HG03571 (cell line): Measurements from ENCODE around the gene CWC27.

Experiments
- ATAC-seq: cut with Tn5 transposase; IDR thresholded peaks from one replicate; pipeline ENCODE4 v1.9.1; 2021; ENCODE audit not compliant: unreplicated experiment

CWC27 gene

DNA sequence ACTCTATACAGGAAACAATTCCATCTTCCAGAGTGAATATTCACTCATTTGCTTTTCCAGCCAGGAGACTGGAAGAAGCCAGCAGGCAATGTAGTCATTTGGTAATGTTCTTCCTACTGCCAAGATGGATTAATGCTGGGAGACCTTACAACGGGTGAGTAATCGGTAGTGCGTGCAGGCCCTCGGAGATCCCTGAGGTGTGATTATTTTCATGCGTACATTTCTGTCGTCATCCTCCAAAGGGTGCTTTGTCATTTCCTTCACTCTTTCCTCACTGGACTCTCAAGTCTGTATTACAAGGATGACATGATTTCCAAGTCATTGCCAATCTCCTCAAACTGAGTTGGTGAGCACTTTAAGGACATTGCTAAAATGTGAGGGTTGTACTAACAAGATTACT is 263.5 kb downstream of the CWC27 start:
- no peak for ATAC-seq

- ATAC-seq: no peak
Observed at GRCh38 chr5:65034029-65034812, 265.5 kb downstream of the CWC27 start.

DNA sequence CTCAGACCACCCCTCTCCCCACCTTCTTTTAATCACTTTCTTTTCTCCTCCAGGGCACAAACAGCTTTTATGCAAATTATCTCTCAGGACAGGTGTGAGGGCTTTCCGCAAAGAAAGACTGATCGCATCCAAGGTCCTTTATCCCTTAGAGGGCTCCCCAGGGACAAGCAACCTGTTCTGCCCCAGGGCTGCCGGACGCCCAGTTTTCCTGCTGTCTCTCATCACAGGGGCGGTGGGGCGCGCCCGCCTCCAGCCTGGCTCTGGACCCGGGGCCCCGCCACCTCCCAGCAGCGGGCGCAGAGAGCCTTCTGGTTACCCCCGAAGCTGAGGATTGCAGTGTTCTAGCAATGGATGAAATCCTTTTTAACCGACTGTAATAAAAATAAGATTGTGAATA is 266.1 kb downstream of the CWC27 start:
- ATAC-seq: no peak

GRCh38 chr5:65035211-65036206 is 266.8 kb downstream of the CWC27 start:
- ATAC-seq: peak; percentile 77

GRCh38 chr5:65037831-65038815 is 269.4 kb downstream of the CWC27 start:
- no peak for ATAC-seq

DNA sequence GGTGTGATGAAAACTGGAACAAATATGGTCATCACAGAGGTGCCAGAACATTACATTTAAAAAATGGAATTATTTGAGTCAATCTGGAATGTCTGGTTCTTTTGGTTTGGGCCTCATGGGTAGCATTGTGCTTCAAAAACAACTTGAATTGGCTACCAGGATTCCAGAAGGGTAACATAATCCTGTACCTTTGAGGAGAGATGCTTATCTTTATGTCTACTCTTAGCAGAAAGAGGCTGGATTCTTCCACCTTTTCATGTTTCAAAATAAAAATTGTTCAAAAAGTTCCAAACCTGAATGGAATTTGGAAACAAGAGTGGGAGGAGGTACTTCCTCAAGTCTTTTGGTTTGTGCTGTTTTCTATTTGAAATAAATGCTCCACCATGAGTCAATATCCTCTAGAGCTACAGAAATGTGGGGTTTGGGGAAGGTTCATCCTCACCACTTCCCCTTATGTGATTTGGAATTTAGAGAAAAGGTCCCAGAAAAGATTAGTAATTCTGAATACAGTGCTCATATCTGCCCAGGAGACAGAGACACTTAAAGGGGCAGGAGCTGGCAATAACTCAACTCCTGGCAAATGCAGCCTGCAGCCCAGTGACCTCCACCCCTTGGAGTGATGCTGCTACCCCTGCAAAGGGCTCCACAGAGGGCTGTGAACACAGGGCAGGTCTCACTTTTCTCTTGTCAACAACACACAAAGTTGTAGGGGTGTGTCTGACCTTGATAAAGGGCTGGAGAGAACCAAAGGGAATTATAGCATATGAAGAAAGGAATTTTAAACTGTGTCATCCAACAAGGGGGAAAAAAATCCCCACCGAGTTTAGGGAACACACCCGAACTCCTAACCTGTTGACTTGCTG is 272.8 kb downstream of the CWC27 start:
- no peak for ATAC-seq

DNA sequence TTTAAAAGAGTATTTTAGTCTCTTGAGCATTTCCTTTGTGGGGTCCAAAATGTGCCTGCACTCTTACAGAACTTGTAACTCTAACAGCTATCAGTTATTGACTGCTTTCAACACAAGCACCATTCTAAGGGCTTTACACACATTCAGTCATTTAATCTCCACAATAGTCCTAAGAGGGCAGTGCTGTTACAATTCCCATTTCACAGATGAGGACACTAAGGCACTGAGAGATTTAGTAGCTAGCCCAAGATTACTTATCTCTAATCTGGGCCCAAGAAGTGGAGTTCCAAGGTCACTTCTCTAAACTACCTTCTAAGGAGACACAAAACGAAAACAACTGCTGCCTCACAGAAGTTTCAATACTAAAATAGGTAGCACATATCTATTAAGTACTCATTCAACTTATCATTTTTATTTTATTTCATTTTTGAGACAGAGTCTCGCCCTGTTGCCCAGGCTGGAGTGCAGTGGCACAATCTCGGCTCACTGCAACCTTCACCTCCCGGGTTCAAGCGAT is 275.2 kb downstream of the CWC27 start:
- ATAC-seq: peak; percentile 47

DNA sequence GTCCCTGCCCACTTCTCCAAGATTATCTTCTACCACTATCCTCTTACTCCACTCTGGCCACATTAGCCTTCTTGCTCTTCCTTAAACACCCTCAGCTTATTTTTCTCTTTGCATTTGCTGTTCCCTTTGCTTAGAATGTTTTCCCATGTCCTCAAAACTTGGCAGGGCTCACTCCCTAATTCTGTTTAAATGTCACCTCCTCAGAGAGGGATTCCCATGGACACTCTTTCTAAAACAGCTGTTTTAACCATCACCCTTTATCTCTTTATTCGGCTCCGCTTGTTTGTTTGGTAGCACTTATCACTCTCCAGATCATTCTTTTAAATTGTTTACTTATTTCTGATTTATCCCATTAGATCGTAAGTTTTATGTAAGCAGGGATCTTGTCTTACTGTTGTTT is 278.5 kb downstream of the CWC27 start:
- no peak for ATAC-seq

DNA sequence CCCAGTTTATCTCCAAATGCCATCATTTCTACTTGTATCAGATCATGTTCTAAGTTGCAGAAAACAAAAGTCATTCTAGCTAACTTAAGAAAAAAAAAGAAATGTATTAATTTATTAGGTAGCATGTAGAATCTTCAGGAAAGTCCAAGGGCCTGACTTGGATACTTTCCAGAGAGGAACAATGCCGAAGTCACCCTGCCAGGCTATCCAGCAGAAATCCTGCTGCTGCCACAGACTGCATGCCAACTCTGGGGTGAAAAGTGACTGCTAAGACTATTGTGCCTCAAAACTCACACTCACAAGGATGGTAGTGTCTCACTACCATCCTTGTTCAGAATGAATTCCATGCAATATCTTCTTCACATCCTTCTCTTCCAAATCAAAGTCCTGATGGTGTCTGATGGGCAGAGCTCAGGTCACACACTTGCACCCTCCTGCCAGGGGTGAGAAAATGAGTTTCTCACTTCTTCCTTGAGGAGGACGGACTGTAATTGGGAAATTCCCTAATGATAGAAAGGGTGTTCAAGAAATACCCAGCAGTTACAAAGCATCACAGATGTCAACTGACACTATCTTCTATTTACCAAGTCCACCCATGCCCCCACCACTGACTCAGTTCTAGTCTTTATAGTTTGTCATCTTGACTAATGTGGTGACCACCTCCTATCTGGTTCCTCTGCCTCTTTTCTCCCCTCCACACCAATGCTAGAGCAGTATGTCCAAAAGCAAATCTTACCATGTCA is 279.4 kb downstream of the CWC27 start:
- no peak for ATAC-seq

GRCh38 chr5:65050140-65050539 is 281.4 kb downstream of the CWC27 start:
- ATAC-seq: no peak

DNA sequence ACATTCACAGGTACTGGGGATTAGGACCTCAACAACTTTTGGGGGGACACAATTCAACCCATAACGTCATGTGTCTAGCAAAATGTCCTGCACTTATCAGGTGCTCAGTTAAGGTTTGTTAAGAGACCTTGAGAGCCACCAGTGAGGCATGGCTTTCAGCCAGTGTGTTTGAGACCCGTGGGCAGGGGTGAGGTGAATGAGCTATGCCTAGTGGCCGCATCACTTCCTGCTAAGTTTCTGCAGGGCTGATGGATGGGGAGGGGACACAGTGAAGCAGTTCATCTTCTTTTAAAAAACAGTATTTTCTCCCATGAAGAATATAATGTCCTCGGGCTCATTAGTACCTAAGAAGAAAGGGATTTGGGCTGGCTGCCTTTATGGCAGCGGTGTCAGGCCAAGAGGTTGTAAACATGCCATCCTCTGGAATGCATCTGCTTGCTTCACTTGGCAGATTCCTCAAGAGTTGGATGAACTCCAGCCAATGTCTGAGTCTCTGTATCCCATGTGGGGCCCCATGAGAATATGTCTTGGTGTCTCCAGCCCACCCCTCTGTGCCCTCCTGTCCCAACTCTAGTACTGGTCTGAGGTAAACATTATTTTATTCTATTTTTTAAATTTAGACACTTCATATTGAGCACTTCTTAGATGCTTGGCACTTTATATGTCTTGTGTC is 282.2 kb downstream of the CWC27 start:
- ATAC-seq: no peak

DNA sequence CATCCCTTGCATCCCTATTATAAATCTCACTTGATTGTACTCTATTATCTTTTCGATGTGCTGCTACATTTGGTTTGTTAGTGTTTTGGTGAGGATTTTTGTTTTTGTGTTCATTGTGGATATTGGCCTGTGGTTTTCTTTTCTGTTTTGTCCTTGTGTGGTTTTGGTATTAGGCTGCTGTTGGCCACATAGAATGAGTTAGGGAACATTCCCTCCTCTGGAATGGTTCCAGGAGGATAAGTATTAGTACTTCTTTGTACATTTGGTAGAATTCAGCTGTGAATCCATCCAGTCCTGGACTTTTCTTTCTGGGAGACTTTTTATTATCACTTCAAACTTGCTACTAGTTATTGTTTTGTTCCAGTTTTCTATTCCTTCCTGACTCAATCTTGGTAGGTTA is 287.2 kb downstream of the CWC27 start:
- ATAC-seq: no peak

DNA sequence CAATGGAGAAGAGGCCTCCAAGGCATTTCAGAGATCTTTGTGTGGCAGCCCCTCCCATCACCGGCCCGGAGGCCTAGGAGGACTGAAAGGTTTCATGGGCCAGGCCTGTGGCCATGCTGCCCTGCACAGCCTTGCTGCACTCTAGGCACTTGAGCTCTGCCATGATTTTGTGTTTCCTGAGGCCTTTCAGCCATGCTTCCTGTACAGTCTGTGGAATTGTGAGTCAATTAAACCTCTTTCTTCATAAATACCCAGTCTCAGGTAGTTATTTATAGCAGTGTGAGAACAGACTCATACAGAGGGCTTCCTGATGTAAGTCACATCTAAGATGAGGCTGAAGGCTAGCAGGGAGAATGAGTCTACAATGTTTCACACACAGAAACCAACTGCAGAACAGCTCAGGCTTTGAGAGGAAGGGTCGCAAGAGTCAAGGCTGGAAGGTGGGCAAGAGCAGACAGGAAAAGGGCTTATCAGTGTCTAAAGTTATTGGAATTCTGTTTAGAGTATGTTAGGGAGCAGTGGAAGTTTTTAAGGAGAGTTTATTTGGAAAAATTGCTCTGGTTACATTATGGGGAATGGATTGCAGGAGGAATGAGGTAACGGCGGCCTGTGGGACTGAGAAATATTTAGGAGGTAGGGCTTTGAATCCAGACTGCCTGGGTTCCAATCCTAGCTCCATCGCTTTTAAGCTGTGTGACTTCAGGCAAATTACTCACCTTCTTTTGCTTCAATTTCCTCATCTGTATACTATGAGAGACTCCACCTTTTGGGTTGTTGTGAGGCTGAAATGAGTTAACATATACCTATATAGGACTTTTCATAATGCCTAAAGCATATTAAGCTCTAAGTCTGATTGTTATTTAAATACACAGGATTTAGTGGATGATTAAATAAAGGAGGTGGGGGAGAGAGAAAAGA is 291.2 kb downstream of the CWC27 start:
- no peak for ATAC-seq

DNA sequence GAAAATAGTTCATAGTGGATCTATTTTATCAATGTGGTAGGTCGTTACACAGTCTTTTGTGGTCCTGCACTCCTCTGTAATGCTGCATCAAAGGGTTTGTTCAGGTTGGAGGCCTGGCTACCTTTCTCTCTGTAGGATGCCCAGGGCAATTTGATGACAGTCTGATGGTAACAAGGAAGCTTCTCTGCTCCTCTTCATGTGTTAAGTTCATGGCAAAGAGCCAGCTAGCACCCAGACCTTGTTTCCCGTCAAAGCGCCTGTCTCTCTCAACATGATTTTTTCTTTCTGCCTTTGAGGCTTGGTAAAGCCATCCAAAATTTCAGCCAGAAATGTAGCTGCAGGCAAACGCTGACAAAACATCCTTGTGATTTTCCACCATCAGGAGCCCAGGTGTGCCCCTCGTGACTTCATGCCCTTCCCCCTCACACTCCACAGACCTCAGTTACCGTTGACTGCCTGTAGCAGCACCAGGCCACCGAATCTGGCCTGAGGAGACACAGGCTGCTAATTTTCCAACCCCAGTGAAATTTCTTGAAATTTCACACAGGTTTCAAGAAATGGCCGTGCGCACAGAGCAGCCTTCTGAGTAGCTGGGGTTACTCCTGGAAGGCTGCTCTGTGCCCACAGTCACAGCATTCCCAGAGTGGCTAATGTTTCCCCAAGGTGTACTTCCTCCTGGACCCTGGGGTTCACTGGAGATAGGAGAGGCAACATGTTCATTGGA is 292.7 kb downstream of the CWC27 start:
- ATAC-seq: peak; percentile 78

DNA sequence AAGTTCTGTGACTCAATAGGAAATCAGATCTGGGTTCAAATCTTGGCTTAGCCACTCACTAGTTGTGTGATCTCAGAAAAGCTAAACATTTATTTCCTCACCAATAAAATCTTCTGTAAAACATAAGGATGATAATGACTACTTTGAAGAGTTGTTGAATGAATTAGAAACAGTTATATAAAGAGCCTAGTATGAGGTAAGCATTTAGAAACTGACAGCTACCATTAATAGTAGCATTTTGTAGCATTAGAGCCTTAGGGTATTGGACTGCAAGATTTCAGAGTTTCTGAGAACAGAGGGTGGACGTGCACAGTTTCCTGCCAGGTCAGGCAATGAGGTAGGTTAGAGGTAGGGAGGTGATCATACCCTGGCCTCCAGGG is 293.2 kb downstream of the CWC27 start:
- peak; percentile 41 for ATAC-seq

DNA sequence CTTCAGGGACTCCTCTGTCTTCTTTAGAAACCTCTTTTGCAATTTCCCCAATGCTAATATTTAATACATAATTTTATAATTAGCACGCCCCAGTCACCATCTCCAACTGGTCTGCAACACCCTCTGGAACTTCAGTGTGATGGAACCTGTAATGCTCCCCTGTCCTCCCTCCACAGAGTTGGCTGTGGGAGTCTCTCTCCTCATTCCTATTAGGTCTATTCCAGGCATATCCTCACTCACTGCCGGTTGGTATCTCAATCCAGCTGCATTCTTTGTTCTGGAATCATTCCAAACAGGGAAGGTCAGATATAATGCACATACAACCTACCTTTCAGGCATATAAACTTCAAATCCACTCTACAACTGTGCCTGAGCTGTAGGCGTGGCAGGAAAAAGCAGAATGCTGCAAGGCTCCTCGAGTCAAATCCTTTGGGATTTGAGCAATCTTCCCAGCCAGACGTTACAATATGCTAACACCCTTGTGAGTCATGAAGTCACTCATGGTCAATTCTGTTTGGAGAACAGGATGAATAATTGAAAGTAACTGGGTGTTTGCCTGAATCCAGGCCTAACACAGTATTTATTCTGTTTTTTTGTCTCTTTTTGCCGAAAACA is 293.8 kb downstream of the CWC27 start:
- ATAC-seq: no peak
